ENCODE results near the gene DUSP15.

DUSP15 gene

GRCh38 chr20:31907046-31907445 lies 36.7 kb upstream of the DUSP15 start:
- no peak overlapping the region for H2AFZ ChIP-seq (ENCODE audit: low read depth)
- H4K20me1 ChIP-seq (ENCODE audit: insufficient read depth), result no peaks in the 10 kb centered on the region
- H3K9ac ChIP-seq, result no peak overlapping the region
- no peaks in the 10 kb centered on the region for H3K79me2 ChIP-seq (ENCODE audit: insufficient read depth, low read depth)
- H3K4me1 ChIP-seq (ENCODE audit: low read depth, poor library complexity, severe bottlenecking), result no peaks in the 10 kb centered on the region
- no peak overlapping the region for H3K4me2 ChIP-seq
- no peaks in the 10 kb centered on the region for H3K27me3 ChIP-seq (ENCODE audit: insufficient read depth, low read depth)
- no peak for TF ChIP-seq CTCF (conservative IDR thresholded peaks at IDR 0.05; ENCODE audit: low read depth, low read length)
- H3K4me3 ChIP-seq (IDR thresholded peaks at IDR 0.05; ENCODE audit: insufficient read depth, low read depth, low read length), result no peak overlapping the region
- no peaks in the 10 kb centered on the region for H3K36me3 ChIP-seq (ENCODE audit: insufficient read depth)
- no peak overlapping the region for H3K27ac ChIP-seq

- no peaks in the 10 kb centered on the region for H3K4me1 ChIP-seq (ENCODE audit: low read depth, poor library complexity, severe bottlenecking)
- H3K4me3 ChIP-seq (IDR thresholded peaks at IDR 0.05; ENCODE audit: insufficient read depth, low read depth, low read length), result no peak overlapping the region
- no peaks in the 10 kb centered on the region for H3K36me3 ChIP-seq (ENCODE audit: insufficient read depth)
- no peak overlapping the region for H2AFZ ChIP-seq (ENCODE audit: low read depth)
- no peak overlapping the region for H3K4me2 ChIP-seq
- no peak overlapping the region for H3K9ac ChIP-seq
- H4K20me1 ChIP-seq (ENCODE audit: insufficient read depth), result no peaks in the 10 kb centered on the region
- no peak overlapping the region for H3K27ac ChIP-seq
- H3K27me3 ChIP-seq (ENCODE audit: insufficient read depth, low read depth), result no peaks in the 10 kb centered on the region
- no peak for TF ChIP-seq CTCF (conservative IDR thresholded peaks at IDR 0.05; ENCODE audit: low read depth, low read length)
- H3K79me2 ChIP-seq (ENCODE audit: insufficient read depth, low read depth), result no peaks in the 10 kb centered on the region
These were observed 35.7 kb upstream of the DUSP15 start for GRCh38 chr20:31906001-31906400.

- Histone ChIP-seq H3K27ac (no peak overlapping the region), H3K9ac (no peak overlapping the region), H3K79me2 (ENCODE audit: insufficient read depth, low read depth) (no peaks in the 10 kb centered on the region), H2AFZ (ENCODE audit: low read depth) (no peak overlapping the region), H3K36me3 (ENCODE audit: insufficient read depth) (no peaks in the 10 kb centered on the region), H3K4me2 (no peak overlapping the region), H3K4me1 (ENCODE audit: low read depth, poor library complexity, severe bottlenecking) (no peaks in the 10 kb centered on the region), H4K20me1 (ENCODE audit: insufficient read depth) (no peaks in the 10 kb centered on the region), H3K4me3 (IDR thresholded peaks at IDR 0.05; ENCODE audit: insufficient read depth, low read depth, low read length) (no peak overlapping the region), H3K27me3 (ENCODE audit: insufficient read depth, low read depth) (no peaks in the 10 kb centered on the region)
- TF ChIP-seq CTCF (conservative IDR thresholded peaks at IDR 0.05; ENCODE audit: low read depth, low read length), result no peak
These were observed 33.5 kb upstream of the DUSP15 start for GRCh38 chr20:31903627-31904386.

GRCh38 chr20:31901615-31902014 lies 31.3 kb upstream of the DUSP15 start:
- Histone ChIP-seq H3K27ac (no peak overlapping the region), H3K4me3 (IDR thresholded peaks at IDR 0.05; ENCODE audit: insufficient read depth, low read depth, low read length) (no peak overlapping the region), H3K4me1 (ENCODE audit: low read depth, poor library complexity, severe bottlenecking) (no peaks in the 10 kb centered on the region), H4K20me1 (ENCODE audit: insufficient read depth) (no peaks in the 10 kb centered on the region), H3K9ac (no peak overlapping the region), H3K79me2 (ENCODE audit: insufficient read depth, low read depth) (no peaks in the 10 kb centered on the region), H3K4me2 (no peak overlapping the region), H2AFZ (ENCODE audit: low read depth) (no peak overlapping the region), H3K36me3 (ENCODE audit: insufficient read depth) (no peaks in the 10 kb centered on the region), H3K27me3 (ENCODE audit: insufficient read depth, low read depth) (no peaks in the 10 kb centered on the region)
- no peak for TF ChIP-seq CTCF (conservative IDR thresholded peaks at IDR 0.05; ENCODE audit: low read depth, low read length)
